Dermis lymphatic vessel endothelial cell (primary cell): ENCODE data around the gene PIBF1. TPM values are rescaled to one million over a fixed set of nuclear protein-coding genes. Genes with fewer than 3 reads are reported as not detected.

Experiments
- total RNA-seq: library from RNA; depleted of rRNA; stranded (reverse); fragments of >200 nt; gene quantifications from 2 replicates; pipeline ENCODE4 v1.2.1, GENCODE V29; 2014

Gene PIBF1
- total RNA-seq, result 13.0 and 22.4 TPM in 2 replicates

GRCh38 chr13:72781451-72782439, at the start of gene PIBF1, which contains the start of gene DIS3:
TSS of gene PIBF1 (plus strand) at chr13:72782133. CDS start at chr13:72783470, 1,337 bp downstream.
TSS of gene DIS3 (minus strand) at chr13:72781900. CDS start at chr13:72781832, 68 bp downstream.

GRCh38 chr13:73058736-73059459, 277.0 kb downstream of the PIBF1 start, which contains the start of gene KLF5:
TSS of gene KLF5 (plus strand) at chr13:73059005. CDS start at chr13:73059328, 323 bp downstream.

Other genes with a start within 250 kb of the PIBF1 start
- gene MZT1, start 54.5 kb upstream of the PIBF1 start, total RNA-seq, result 7.6 and 11.2 TPM in 2 replicates
- 2.8 and 3.4 TPM in 2 replicates for gene BORA, start 54.2 kb upstream of the PIBF1 start, total RNA-seq
- 30.2 and 34.5 TPM in 2 replicates for gene DIS3, start 233 bp upstream of the PIBF1 start, total RNA-seq